GM18517 (cell line): ENCODE measurements around the gene TAF11L2.
"Not testable (repeated sequence)": the region's sequence is repeated elsewhere in the genome, so short reads cannot be mapped to it uniquely, and the experiment has no call there.

ENCODE experiments used
- ATAC-seq: cut with Tn5 transposase; IDR thresholded peaks from one replicate; pipeline ENCODE4 v1.9.1; 2021; ENCODE audit warnings: mild to moderate bottlenecking, moderate library complexity; ENCODE audit not compliant: unreplicated experiment

TAF11L2 gene

DNA sequence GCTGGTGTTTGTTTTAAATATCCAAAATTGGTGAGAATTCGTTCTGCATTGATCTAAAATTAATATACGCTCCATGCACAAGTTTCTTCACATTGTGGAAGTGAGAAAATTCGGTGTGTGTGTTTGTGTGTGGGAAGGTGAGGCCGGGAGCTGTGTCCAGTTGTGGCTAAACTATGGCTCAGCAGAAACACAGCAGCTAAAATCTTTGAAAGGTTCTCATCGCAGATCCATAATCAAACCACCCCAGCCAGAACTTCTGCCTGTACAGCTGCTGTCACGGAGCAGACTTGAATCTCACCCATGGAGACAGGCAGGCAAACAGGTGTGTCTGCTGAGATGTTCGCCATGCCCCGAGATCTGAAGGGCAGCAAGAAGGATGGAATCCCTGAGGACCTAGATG is at the start of gene TAF11L2:
Gene TAF11L2 (plus strand): TSS at position 301 of the 400 bp plus-strand sequence.
- not testable (repeated sequence) for ATAC-seq

DNA sequence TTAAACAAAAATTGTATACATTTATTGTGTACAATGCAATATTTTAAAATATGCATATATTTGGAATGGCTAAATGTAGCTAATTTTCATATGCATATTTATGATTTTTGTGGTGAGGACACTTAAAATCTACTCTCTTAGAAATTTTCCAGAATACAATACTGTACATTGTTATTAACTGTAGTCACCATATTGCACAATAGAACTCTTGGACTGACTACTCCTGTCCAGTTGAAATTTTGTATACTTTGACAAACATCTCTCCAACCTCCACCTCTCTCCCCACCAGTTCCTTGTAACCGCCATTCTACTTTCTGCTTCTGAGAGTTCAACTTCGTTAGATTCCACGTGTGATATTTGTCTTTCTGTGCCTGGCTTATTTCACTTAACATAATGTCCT is 49.2 kb upstream of the TAF11L2 start:
- no peak for ATAC-seq

DNA sequence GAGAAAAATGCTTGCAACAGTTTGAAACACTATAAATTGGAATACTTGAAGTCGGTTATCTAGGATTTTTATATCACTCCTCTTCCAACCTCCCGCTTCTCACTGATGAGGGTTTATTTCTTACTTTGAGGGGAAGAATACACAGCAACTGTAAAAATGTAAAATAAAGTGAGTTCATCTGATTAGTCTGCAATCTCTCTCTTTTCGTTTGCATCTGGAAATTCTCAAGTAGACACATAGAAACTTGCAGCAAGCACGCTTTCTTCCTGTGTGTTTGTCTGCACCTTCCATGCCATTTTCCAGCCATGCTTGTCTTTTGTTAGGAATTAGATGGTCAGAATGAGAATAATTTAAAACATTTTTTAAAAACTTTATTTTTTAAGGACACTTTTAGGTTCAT is 45.1 kb upstream of the TAF11L2 start:
- ATAC-seq = no peak

DNA sequence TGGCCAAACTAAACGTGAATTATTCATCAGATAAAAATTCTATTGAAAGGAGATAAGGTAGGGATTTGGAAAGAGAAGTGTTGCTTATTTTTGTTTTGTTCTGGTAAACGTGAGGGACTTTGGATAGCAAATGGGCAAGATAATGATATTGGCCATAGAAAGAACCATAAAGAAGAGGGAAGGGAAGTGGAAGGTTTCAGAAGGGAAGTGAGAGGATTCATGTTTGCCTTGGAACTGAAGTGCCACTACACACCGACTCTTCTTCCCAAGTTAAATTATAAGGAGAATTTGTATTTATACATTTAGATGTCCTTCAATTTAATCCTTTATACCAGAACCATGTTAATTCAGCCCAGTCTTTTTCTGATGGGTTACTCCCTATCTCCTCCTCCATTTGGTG is 42.1 kb upstream of the TAF11L2 start:
- no peak for ATAC-seq

DNA sequence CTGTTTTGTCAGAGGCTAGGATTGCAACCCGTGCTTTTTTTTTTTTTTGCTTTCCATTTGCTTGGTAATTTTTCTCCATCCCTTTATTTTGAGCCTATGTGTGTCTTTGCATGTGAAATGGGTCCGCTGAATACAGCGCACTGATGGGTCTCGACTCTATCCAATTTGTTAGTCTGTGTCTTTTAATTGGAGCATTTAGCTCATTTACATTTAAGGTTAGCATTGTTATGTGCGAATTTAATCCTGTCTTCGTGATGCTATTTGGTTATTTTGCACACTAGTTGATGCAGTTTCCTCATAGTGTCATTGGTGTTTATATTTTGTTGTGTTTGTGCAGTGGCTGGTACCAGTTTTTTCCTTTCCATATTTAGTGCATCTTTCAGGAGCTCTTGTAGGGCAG is 36.2 kb upstream of the TAF11L2 start:
- no peak for ATAC-seq

DNA sequence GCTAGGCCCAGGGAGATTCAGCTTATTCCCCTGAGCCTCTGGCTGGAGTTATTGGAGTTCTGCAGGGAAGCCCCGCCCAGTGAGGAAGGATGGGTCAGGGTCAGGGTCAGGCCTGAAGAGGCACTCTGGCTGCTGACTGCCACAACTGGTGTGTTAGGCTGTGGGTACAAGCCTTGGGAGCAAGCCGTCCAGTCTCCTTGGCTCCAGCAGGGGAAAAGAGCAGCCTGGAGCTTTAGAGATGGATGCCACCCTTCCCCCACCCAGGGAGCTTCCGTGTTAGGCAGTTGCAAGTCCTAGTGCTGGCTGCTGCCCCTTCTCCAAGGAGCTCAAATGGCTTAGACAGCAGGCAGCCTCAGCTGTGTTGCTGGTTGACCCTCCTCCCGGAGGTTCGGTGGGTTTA is 34.4 kb upstream of the TAF11L2 start:
- ATAC-seq = no peak

DNA sequence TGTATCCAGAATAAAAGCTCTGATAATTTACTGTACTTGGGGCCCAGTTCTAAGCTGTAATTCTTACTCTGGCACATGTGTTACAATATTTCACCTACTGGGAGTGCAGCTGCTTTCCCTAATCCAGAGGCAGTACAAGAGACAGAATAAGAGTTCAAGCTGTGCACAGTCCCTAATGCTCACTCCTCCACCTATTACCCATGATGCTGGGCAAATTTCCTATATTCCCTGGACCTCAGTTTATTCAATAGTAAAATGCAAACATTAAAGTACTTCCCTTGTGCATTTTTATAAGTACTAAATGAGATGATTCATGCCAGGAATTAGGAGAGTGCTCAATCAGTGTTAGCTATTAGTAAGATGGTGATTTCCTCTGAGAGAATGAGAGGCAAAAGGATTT is 28.0 kb upstream of the TAF11L2 start:
- no peak for ATAC-seq

DNA sequence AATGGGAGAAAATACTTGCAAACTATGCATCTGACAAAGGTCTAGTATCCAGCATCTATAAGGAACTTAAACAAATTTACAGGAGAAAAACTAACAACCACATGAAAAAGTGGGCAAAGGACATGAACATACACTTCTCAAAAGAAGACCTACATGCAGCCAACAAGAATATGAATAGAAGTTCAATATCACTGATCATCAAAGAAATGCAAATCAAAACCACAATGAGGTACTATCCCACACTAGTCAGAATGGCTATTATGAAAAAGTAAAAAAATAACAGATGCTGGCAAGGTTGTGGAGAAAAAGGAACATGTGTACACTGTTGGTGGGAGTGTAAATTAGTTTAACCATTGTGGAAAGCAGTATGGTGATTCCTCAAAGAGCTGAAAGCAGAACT is 23.0 kb upstream of the TAF11L2 start:
- not testable (repeated sequence) for ATAC-seq

DNA sequence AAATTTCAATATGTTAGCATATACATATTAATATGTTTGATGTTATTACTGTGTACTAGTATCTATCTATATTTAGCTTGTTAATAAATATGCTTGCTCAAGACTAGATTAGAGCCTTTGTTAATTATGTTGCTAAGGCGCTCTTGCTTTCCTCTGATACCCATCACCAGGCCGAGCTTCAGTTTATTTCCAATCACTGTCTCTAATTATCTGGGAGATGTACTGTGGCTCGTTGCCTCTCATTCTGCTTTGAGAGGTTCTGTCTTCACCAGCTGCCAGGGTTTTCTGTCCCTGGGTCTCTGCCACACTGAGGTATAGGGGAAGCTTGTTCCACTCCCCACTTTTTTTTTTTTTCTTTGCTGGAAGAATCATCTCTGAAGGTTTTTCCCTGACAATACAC is 21.0 kb upstream of the TAF11L2 start:
- ATAC-seq = no peak

DNA sequence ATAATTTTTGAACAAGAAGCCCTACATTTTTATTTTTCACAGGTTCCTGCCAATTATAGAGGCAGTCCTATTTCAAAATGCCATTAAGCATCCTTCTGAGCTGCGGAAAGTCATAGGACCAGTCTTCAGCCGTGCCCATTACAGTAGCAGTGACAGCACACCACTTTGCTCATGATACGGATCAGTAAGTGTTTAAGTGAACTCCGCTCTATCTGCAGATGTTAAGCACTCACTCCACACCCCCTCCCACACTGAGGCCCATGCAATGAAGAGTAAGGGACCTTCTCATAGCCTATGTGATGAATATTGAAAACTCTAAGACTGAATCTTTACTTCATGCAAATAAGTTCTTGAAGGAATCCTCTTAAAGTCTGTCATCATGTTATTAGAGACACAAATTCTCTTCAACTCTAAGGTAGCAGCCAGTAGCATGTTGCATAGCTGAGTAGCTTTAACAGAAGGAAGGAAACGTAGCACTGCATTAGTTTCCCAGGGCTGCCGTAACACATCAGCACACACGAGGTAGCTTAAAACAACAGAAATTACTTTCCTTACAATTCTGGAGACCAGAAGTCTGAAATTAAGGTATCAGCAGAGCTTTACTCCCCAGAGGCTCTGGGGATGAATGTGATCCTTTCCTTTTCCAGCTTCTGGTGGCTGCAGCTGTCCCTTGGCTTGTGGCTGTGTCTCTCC is 20.3 kb upstream of the TAF11L2 start:
- no peak for ATAC-seq

DNA sequence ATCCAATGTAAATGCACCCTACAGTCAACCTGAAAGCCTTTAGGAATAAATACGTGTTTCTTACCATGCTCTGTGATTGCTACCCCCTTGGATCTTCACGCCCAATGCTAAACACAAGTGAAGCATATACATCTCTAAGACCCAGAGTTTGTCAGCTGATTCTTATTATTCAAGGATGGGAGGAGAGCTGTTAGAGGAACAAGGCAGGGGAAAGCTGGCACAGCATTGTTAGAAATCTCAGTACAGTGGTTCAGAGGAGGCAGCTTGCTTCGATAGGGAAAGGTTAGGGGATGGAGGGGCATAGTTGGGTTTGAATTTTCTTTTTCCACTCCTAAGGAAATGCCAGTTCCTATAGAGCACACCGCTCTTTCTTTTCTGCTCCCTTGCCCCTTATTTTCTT is 16.7 kb upstream of the TAF11L2 start:
- ATAC-seq = no peak

DNA sequence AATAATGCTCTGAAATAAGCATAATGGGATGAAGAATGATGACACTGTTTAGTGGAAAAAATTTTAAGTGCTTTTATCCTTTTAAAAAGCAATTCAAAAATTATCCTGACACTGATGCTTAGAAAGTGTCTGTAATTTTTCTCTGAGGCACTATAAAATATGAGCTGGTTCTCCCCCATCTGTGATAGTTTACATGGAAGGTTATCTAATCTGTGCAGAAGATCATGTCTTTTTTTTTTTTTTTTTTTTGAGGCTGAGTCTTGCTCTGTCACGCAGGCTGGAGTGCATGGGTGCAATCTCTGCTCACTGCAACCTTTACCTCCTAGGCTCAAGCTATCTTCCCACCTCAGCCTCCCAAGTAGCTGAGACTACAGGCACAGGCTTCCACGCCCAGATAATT is 15.2 kb upstream of the TAF11L2 start:
- ATAC-seq = no peak

DNA sequence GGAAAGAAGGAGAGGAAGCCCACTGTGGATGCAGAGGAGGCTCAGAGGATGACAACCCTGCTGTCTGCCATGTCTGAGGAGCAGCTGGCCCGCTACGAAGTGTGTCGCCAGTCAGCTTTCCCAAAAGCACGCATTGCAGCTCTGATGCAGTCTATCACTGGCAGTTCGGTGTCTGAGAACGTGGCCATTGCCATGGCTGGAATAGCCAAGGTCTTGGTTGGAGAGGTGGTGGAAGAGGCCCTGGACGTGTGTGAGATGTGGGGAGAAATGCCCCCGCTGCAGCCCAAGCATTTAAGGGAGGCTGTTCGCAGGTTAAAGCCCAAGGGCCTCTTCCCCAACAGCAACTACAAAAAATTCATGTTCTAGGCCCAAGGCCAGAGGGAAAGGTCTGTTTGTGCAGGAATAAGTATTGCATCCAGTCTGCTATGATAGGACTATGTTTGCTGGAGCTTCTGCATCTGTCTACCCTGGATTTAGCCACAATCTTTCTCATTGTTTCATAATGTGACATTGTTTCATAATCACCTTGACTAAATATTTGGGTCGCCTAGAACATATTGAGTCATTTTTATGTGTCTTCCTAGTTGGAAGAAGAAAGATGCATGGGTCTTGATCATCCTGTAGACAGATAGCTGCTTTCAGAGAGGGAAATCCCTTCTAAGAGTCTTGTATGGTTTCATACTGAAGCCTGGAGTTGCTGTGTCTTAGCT is 11.4 kb upstream of the TAF11L2 start:
- not testable (repeated sequence) for ATAC-seq

DNA sequence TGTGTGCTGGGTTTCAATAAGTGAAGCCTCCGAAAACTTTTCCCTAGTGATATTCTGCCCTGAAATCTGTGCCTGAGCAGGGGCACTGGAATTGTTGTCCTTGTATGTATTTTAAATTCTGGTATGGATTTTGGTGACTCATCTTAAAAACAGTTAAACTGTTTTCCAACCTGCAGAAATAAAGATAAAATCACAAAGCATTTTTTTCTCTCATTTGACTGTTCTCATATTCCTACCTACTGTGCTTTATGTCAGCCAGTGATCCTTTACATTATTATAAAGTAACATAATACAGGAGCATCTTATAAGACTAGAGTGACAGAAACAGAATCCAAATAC is 10.9 kb upstream of the TAF11L2 start:
- ATAC-seq = no peak

DNA sequence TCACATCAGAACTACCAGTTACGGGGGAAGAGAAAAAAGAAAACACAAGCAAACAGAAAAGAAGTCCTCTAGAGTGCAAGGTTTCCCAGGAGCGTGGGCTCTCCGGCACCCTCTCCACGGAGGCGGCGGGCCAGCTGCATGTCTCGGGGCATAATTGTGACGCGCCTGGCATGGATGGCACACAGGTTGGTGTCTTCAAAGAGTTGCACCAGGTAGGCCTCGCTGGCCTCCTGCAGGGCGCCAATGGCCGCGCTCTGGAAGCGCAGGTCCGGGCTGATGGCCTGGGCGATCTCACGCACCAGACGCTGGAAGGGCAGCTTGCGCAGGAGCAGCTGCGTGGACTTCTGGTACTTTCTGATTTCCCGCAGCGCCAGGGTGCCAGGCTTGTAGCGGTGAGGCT is 6.8 kb upstream of the TAF11L2 start:
- not testable (repeated sequence) for ATAC-seq

DNA sequence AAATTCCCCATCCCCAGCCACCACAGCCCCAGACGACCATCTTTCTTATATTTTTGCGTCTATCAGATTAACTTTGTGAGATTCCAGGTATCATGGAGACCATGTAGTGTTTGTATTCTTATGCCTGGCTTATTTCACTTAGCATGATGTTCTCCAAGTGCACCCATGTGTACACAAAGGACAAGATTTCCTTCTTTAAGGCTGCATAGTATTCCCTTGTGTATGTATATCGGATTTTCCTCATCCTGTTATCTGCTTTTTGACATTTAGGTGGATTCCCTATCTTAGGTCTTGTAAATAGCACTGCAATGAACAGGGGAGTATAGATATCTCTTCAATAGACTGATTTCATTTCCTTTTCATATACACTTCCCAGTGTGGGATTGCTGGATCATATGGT is 5.3 kb upstream of the TAF11L2 start:
- no peak for ATAC-seq

DNA sequence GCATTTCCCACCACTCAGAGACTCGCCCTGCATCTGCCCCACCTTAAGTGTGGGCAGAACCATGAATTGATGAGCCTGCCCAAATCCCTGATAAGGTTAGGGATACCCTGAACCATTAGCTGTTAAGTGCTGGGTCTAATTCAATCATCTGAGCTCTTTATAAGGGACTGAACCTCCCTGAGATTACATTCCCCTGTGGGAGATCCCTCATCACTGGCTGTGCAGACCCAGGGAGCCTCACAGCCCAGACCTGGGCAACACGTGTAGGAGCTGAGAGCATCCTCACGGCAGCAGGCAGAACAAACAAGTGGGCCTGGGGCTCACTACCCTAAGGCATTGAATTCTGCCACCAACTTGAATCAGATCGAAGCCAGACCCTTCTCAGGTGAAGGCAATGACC is 585 bp upstream of the TAF11L2 start:
- no peak for ATAC-seq

DNA sequence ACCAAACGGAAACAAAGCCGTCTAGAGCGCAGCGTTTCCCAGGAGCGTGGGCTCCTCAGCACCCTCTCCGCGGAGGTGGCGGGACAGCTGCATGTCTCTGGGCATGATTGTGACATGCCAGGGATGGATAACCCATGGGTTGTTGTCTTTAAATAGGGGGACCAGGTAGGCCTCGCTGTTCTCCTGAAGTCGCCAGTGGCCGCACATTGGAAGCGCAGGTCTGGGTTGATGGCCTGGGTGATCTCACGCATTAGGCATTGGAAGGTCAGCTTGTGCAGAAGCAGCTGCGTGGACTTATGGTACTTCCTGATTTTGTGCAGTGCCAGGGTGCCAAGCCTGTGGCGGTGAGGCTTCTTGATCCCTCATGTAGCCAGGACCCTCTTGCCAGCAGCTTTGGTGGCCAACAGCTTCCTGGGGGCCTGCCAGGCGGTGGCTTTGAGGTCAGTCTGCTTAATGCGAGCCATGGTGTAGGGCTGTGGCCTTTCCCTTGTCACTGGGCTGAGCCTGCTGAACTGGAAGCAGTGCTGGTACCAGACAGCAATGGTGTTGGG is 13.8 kb downstream of the TAF11L2 start:
- ATAC-seq = no peak

DNA sequence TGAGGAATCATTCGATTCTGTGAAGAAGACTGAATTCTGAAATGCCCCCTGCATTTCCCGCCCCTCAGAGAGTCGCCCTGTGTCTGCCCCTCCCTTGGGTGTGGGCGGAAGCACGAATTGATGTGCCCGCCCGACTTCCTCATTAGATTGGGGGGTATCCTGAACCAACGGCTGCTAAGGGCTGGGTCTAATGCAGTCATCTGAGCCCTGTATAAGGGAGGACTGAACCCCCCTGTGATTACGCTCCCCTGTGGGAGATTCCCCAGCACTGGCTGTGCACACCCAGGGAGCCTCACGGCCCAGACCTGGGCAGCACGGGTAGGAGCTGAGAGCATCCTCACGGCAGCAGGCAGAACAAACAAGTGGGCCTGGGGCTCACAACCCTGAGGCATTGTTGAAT is 19.5 kb downstream of the TAF11L2 start:
- not testable (repeated sequence) for ATAC-seq

DNA sequence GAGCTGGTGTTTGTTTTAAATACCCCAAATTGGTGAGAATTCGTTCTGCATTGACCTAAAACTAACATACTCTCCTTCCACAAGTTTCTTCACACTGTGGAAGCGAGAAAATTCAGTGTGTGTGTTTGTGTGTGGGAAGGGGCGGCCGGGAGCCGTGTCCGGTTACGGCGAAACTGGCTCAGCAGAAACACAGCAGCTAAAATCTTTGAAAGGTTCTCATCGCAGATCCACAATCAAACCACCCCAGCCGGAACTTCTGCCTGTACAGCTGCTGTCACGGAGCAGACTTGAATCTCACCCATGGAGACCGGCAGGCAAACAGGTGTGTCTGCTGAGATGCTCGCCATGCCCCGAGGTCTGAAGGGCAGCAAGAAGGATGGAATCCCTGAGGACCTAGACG is 20.0 kb downstream of the TAF11L2 start, which contains the start of gene TAF11L3:
Gene TAF11L3 (plus strand): TSS at position 301 of the 400 bp plus-strand sequence.
- ATAC-seq = not testable (repeated sequence)

DNA sequence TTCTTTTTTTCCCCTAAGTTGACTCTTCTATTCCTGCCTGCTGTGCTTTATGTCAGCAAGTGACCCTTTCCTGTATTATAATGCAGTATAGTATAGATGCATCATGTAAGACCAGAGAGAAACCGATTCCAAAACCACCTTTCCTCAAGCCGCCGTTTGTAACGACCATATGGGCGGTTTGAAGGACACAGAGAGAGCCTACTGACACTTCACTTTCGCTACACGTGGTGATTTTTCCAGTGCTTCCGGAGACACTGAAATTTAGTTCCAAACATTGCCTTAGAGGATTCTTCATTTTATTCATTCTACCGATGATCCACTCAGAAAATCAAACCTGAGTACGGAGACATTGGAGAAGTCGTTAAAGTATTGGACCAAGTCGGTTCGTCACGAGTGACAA is 21.5 kb downstream of the TAF11L2 start:
- not testable (repeated sequence) for ATAC-seq

DNA sequence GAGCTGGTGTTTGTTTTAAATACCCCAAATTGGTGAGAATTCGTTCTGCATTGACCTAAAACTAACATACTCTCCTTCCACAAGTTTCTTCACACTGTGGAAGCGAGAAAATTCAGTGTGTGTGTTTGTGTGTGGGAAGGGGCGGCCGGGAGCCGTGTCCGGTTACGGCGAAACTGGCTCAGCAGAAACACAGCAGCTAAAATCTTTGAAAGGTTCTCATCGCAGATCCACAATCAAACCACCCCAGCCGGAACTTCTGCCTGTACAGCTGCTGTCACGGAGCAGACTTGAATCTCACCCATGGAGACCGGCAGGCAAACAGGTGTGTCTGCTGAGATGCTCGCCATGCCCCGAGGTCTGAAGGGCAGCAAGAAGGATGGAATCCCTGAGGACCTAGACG is 23.5 kb downstream of the TAF11L2 start, which contains the start of gene TAF11L4:
Gene TAF11L4 (plus strand): TSS at position 301 of the 400 bp plus-strand sequence.
- not testable (repeated sequence) for ATAC-seq
